ENCODE measurements around the gene PRM1. TPM values are rescaled to one million over a fixed set of nuclear protein-coding genes. Genes with fewer than 3 reads are reported as not detected.

PRM1 gene
- total RNA-seq, 1 experiment from 2014 or later, result not detected

DNA sequence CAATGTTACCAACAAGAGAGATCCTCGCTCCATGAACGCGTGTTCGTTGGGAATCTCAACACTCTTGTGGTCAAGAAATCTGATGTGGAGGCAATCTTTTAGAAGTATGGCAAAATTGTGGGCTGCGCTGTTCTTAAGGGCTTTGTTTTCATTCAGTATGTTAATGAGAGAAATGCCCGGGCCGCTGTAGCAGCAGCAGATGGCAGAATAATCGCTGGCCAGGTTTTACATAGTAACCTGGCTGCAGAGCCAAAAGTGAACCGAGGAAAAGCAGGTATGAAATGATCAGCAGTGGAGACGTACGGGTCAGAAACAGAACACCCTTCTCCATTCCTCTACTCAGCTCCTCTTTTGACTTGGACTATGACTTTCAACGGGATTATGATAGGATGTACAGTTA lies 38.5 kb downstream of the PRM1 start:
- Histone ChIP-seq H3K4me1 (ENCODE audit: insufficient read depth, low read length) (no peaks in the 10 kb centered on the region), H3K4me2 (ENCODE audit: insufficient read depth, insufficient read length, low read length) (no peak overlapping the region), H3K23me2 (ENCODE audit: insufficient read length, low read depth, low read length, poor library complexity, severe bottlenecking) (no peaks in the 10 kb centered on the region), H4K8ac (replicated peaks; ENCODE audit: insufficient read length, low read depth, low read length) (no peak overlapping the region), H3K9ac (ENCODE audit: extremely low read depth, insufficient read length, low read length) (no peak overlapping the region), H3K23ac (ENCODE audit: insufficient read length, low read depth, low read length) (no peak overlapping the region), H2BK12ac (ENCODE audit: insufficient read length, low read depth, low read length) (no peak overlapping the region), H3K4ac (ENCODE audit: low read depth, low read length) (no peak overlapping the region), H3K79me1 (ENCODE audit: insufficient read depth, low read depth, low read length, poor library complexity, severe bottlenecking) (no peaks in the 10 kb centered on the region), H3K18ac (ENCODE audit: insufficient read length, low read depth, low read length) (no peak overlapping the region), H3K79me2 (ENCODE audit: insufficient read depth, low read length) (no peaks in the 10 kb centered on the region), H3K27me3 (ENCODE audit: insufficient read depth, low read length) (no peaks in the 10 kb centered on the region), H2BK120ac (ENCODE audit: low read depth, low read length, poor library complexity, severe bottlenecking) (no peak overlapping the region), H4K5ac (ENCODE audit: insufficient read length, low read depth, low read length) (no peak overlapping the region), H2BK20ac (ENCODE audit: low read depth, low read length, poor library complexity, severe bottlenecking) (no peak overlapping the region), H3K27ac (ENCODE audit: insufficient read length, low read depth, low read length) (no peak overlapping the region), H3K9me3 (ENCODE audit: control insufficient read depth, low read depth, low read length) (no peaks in the 10 kb centered on the region), H2AK5ac (ENCODE audit: insufficient read length, low read length) (no peak overlapping the region), H4K91ac (ENCODE audit: insufficient read length, low read depth, low read length) (no peak overlapping the region), H3K14ac (ENCODE audit: insufficient read depth, low read length) (no peak overlapping the region), H3K56ac (ENCODE audit: insufficient read length, low read depth, low read length) (no peak overlapping the region), H4K20me1 (ENCODE audit: control insufficient read depth, insufficient read depth, insufficient read length) (no peaks in the 10 kb centered on the region), H2BK15ac (ENCODE audit: low read depth, low read length) (no peak overlapping the region), H2AFZ (ENCODE audit: low read length) (no peak overlapping the region), H3T11ph (ENCODE audit: low read length) (no peak overlapping the region), H2BK5ac (ENCODE audit: insufficient read length, low read length) (no peak overlapping the region)
- Mint-ChIP-seq H3K36me3 (ENCODE audit: insufficient read depth in 1 of 3, low read depth in 3 of 3) (no peaks in the 10 kb centered on the region; a peak in 1 of 7 replicates), H3K27me3 (ENCODE audit: low read depth) (peaks cover 1% of the 10 kb centered on the region; the same call in 1 of the 2 replicates), H3K4me1 (peaks cover 4 to 5% of the 10 kb centered on the region in 2 experiments; a peak in 2 of 4 replicates), H3K4me3 (no peak overlapping the region), H3K9me3 (no peaks in the 10 kb centered on the region), H3K27ac (no peak overlapping the region)
- no peak for DNase-seq
- TF ChIP-seq, protein P1, sequence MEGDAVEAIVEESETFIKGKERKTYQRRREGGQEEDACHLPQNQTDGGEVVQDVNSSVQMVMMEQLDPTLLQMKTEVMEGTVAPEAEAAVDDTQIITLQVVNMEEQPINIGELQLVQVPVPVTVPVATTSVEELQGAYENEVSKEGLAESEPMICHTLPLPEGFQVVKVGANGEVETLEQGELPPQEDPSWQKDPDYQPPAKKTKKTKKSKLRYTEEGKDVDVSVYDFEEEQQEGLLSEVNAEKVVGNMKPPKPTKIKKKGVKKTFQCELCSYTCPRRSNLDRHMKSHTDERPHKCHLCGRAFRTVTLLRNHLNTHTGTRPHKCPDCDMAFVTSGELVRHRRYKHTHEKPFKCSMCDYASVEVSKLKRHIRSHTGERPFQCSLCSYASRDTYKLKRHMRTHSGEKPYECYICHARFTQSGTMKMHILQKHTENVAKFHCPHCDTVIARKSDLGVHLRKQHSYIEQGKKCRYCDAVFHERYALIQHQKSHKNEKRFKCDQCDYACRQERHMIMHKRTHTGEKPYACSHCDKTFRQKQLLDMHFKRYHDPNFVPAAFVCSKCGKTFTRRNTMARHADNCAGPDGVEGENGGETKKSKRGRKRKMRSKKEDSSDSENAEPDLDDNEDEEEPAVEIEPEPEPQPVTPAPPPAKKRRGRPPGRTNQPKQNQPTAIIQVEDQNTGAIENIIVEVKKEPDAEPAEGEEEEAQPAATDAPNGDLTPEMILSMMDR (conservative IDR thresholded peaks at IDR 0.05), result no peak
- WGBS (ENCODE audit: extremely low coverage, insufficient read length, low lambda C conversion rate), result no CpG with 5 or more reads among the region's 12 CpGs

Data from H9 (cell line).